Astrocyte of the spinal cord (primary cell): ENCODE results near the gene SYT1.
A peak's percentile ranks its signal among the peaks of the same experiment; 100 is the strongest.

Source experiments
- DNase-seq: peaks from one replicate; pipeline ENCODE4 v3.0.0; 2011; ENCODE audit warnings: low read depth, low spot score
- H3K4me3 ChIP-seq: 2 replicates; pipeline ENCODE4 v1.5.1; 2011; ENCODE audit warnings: low read depth, mild to moderate bottlenecking, low read length, moderate library complexity
- in situ Hi-C: cut with HindIII; loops from 2 replicates; pipeline ENCODE4 v1.10.0; 2017; ENCODE audit warnings: low sequenced_read_pairs
- TF ChIP-seq, protein P1 (sequence below): IDR thresholded peaks from 2 replicates; pipeline ENCODE4 v1.5.1; 2012; ENCODE audit warnings: low read depth, mild to moderate bottlenecking, low read length, inconsistent platforms

Gene SYT1

DNA sequence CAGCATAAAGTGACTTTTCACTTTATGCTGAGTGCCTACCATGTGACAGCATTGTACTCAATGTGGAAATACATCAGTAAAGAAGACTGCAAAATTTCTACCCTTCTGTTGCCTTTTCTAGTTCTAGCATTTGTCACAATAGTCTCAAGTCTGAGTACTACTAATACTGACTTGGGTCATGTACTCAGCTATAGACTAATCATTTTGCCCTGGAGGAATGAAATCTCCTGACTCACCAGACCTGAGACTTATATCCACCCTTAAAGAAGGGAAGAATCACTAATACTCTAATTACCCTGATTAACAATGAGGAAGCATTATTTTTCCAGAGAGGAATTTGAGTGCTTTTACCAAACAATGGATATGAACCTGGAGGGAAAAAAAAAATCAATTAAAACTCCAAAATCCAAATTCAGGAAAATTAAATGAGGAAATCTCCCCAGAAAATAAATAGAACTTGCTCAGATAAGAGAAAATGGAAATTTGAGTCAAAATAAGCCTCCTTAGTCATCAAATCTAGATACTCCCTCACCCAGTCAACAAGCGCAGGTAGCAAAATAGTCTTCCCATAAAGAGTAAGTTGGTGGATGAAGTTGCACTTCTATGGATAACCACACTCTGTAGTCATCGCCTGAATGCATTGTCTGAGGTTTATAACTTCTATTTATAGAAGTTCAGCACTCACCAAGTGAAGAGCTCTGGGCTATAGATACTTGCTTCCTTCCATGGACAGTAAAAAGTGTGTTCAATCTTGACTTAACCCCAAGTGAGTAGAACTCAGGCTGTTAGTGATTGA is 386.6 kb downstream of the SYT1 start:
- in situ Hi-C loops, result no loop called here
- peak; percentile 31 for DNase-seq
- no peak overlapping the region for H3K4me3 ChIP-seq
- TF ChIP-seq, protein P1, sequence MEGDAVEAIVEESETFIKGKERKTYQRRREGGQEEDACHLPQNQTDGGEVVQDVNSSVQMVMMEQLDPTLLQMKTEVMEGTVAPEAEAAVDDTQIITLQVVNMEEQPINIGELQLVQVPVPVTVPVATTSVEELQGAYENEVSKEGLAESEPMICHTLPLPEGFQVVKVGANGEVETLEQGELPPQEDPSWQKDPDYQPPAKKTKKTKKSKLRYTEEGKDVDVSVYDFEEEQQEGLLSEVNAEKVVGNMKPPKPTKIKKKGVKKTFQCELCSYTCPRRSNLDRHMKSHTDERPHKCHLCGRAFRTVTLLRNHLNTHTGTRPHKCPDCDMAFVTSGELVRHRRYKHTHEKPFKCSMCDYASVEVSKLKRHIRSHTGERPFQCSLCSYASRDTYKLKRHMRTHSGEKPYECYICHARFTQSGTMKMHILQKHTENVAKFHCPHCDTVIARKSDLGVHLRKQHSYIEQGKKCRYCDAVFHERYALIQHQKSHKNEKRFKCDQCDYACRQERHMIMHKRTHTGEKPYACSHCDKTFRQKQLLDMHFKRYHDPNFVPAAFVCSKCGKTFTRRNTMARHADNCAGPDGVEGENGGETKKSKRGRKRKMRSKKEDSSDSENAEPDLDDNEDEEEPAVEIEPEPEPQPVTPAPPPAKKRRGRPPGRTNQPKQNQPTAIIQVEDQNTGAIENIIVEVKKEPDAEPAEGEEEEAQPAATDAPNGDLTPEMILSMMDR, result no peak

DNA sequence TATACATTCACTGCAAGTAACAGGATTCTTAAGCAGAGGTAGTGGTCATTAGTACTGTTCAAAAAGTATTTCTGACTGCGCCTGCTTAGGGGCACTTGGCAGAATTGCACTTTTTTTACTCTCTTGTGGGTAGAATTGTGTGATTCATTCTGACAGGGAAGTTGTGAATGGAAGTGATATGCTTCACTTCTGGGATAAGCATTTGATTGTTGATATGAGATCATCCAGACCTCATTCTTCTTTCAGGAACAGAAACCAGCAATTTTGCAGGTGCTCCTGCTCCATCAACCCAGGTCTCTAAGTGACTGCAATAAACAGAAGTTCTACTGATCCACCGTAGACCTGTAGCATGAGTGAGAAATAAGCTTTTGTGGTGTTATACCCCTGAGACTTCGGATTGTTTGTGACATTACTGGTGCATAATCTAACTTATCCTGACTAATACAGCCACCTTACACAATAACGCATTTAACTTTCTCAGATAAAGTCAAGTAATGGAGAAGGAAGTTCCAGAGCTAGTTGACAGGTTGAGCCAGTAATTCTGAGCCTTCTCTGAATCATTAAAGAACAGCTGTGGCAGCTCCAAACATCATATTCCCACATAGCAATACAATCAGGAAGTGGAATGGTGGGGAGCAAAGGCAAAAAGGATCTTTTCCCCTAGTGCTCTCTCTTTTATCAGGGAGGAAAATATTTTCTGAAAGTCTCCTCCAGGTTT is 387.9 kb downstream of the SYT1 start:
- peak; percentile 14 for DNase-seq
- in situ Hi-C loops, result no loop called here
- no peak overlapping the region for H3K4me3 ChIP-seq
- TF ChIP-seq, protein P1, result no peak

DNA sequence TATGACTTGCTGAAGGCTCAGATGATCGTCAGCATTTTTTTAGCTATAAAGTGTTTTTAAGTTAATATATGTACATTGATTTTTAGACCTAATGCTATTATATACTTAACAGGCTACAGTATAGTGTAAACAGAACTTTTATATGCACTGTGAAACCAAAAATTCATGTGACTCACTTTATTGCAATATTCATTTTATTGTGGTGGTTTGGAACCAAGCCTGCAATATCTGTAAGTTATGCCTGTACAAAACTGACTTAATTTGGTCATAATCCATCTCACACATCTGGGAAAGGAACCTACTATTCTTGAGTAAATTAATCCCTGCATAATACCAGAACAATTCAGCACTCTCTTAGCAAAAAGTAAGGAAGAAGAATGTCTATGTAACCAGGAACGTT is 390.7 kb downstream of the SYT1 start:
- in situ Hi-C loops, result no loop called here
- DNase-seq, result peak; percentile 16
- no peak overlapping the region for H3K4me3 ChIP-seq
- TF ChIP-seq, protein P1, result no peak

DNA sequence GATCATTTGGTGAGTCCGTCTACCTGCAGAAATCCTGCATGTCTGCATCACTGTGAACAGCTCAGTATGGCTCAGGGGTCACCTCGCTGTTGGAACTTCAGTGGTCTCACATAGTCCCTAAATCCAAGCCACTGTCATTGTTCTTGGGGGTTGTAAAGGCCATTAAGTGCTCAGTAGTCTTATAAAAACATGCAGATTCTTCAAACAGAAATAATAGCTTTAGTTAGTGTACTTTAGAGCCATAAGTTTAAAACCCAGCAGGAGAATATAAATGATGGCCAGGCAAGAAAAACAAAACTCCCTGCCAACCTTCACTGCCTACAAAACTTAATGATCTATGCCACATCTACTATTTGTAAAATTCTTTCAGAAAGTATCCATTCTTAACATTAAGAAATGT is 396.3 kb downstream of the SYT1 start:
- TF ChIP-seq, protein P1, result no peak
- H3K4me3 ChIP-seq, result no peak overlapping the region
- in situ Hi-C loops, result no loop called here
- DNase-seq, result peak; percentile 14

DNA sequence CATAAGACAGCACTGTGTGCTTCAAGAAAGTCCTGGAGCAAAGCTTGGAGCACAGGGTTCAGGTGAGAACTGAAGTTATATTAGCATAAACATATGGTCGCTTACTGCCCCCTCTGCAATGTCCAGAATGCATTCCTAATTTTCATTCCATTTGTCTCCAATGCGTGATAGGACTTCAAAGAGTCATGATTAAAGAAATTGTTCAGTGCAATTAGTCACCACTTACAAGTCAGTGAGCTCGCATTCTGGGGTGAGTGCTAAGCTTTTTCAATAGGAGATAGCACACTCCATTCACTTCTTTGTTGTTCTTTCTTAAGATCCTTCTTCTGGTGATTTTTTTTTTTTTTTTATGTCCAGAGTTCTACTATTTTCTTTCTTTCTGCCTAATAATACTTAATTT is 398.4 kb downstream of the SYT1 start:
- DNase-seq, result peak; percentile 36
- TF ChIP-seq, protein P1, result no peak
- in situ Hi-C loops, result no loop called here
- no peak overlapping the region for H3K4me3 ChIP-seq

DNA sequence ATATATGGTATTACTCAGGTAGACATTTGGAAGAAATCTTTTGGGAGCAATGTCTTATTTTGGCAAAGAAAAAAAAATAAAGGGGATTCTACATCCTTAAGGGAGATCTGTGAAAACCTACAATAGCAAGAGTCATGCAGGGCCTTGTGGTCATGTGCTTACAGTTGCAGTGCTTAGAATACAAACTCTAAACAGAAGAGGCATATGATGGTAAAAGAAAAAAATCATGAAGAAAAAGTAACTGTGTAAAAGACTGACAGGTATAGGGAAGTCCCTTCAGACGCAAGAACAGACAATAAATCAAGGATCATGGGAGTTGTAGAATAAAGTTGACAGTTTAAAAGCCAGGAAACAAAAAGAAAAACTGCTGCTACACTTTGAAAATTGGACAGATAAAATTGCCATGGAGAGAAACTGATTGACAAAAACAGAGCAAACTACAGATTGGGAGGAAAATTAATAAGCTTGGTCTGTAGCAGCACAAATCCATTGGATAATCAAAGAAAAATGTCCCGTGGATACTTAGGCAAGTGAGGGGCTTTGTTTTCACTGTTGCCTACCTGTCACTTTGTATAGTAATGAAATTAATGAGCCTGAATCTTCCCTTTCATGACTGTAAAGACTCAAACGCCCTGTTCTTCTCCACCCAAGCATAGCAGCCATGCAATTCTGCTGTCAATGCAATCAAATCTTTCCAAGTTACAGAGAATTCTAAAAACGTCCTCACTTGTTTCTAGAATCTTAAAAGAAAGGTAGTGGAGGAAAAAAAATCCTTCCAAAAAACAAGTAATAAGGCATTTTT is 402.0 kb downstream of the SYT1 start:
- DNase-seq, result no peak
- in situ Hi-C loops, result no loop called here
- TF ChIP-seq, protein P1, result no peak

More for the DNA sequence above, 402.0 kb downstream of the SYT1 start:
- no peak overlapping the region for H3K4me3 ChIP-seq
